SJSA1 (cell line): Measurements from ENCODE around the gene ADRM1. TPM values are rescaled to one million over a fixed set of nuclear protein-coding genes. Genes with fewer than 3 reads are reported as not detected.

Source experiments
- DNase-seq, 2 experiments: peaks; one replicate each; pipeline ENCODE4 v3.0.0-alpha.2; 2015 to 2020; ENCODE audit warnings: low spot score in 2 of 2, low read depth in 1 of 2
- H3K27ac ChIP-seq: fragments of 250-450 bp; sonication (Bioruptor Pico); 2 replicates; pipeline ENCODE4 v1.5.1; 2020; ENCODE audit warnings: mild to moderate bottlenecking, moderate library complexity
- H3K27me3 ChIP-seq: fragments of 250-450 bp; sonication (Bioruptor Pico); replicated peaks from 2 replicates; pipeline ENCODE4 v1.5.1; 2020; ENCODE audit warnings: mild to moderate bottlenecking, moderate library complexity
- H3K36me3 ChIP-seq: fragments of 250-450 bp; sonication (Bioruptor Pico); 2 replicates; pipeline ENCODE4 v1.5.1; 2020; ENCODE audit warnings: mild to moderate bottlenecking
- H3K4me1 ChIP-seq: fragments of 250-450 bp; sonication (Bioruptor Pico); replicated peaks from 2 replicates; pipeline ENCODE4 v1.6.1; 2021; ENCODE audit warnings: mild to moderate bottlenecking
- H3K4me3 ChIP-seq: fragments of 250-450 bp; sonication (Bioruptor Pico); 2 replicates; pipeline ENCODE4 v1.5.1; 2020; ENCODE audit warnings: mild to moderate bottlenecking
- H3K9me3 ChIP-seq: fragments of 250-450 bp; sonication (Bioruptor Pico); replicated peaks from 2 replicates; pipeline ENCODE4 v1.5.1; 2020; ENCODE audit warnings: mild to moderate bottlenecking
- total RNA-seq: library from RNA; depleted of rRNA; stranded (reverse); fragments of >200 nt; shearing (Covaris generic); gene quantifications from 2 replicates; pipeline ENCODE4 v1.2.3, GENCODE V29; 2014

ADRM1 gene
- total RNA-seq, 1 experiment from 2014 or later: 279 TPM

DNA sequence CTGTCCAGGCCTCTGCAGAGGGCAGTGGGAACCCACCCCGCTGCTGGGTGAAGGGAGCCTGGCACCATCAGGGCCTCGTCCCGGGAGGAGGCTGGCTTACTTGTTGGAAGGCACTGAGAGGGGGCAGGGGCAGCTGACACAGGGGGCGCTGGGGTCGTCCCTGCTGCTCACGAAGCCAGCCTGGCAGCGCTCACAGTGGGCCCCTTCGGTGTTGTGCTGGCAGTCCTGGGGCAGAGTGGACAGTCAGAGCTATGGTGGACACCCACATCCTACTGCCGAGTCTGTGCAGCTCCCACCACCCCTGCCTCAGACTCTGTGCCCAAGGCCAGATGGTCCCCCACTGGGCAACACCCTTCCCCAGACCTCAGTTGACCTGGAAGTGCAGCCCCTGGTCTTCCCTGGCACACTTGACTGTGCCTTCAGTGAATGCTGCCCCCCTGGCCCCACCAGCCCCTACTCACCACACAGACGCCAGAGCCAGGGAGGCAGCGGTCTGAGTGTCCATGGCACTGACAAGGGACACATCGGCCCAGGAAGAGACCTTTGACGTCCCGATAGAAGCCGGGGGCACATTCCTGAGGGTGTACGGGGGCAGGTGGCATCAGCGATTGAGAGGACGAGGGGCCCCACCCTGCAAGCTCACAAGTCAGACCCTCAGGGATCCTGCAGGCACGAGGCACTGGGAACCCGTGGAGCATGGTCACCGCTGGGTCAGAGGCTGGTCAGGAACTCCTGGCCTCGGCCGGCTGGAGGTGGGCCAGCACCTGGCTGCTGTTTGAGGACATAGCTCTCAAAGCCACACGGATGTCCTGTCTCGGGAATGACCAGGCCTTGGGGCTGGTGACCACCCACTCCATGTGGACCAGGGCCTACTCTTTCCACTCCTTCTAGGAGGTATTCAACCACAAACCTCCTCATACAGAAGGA lies 21.4 kb downstream of the ADRM1 start:
- no peak for DNase-seq
- Histone ChIP-seq H3K4me3 (no peak overlapping the region), H3K27me3 (no peaks in the 10 kb centered on the region), H3K4me1 (no peaks in the 10 kb centered on the region), H3K27ac (no peak overlapping the region), H3K36me3 (no peaks in the 10 kb centered on the region), H3K9me3 (no peaks in the 10 kb centered on the region)

DNA sequence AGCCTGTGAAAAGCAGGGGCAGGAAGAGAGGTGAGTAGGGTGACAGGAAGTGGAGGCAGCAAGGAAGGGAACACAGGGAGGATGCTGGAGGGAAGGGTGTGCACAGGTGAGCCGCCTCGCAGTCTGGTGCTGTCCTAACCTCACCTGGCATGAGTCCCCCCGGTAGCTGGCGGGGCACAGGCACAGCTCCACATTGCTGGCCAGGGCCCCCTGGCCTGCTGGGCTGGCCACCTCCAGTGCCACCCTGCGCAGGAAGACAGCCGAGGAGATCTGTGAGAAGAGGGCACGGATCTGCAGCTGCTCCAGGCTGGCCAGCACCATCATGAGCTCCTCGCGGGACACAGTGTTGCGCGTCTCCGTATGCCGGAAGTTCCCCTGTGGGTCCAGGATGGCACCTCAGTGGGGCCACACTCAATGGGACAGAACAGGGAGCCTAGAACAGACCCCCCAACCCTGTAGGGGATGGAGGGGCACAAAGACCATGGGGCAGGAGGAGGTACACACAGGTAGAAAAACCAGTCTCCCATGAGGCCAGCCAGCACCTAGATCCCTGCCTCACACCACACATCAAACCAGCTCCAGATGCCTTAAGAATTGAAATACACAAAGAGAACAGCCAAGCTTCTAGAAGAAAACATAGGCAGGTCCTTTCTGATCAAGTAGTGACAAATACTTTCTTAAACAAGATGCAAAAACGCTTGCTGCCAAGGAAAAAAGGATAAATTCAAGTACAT lies 22.5 kb downstream of the ADRM1 start:
- H3K36me3 ChIP-seq: no peaks in the 10 kb centered on the region
- H3K4me1 ChIP-seq: no peaks in the 10 kb centered on the region
- no peaks in the 10 kb centered on the region for H3K9me3 ChIP-seq
- no peaks in the 10 kb centered on the region for H3K27me3 ChIP-seq
- no peak overlapping the region for H3K4me3 ChIP-seq
- DNase-seq: no peak
- no peak overlapping the region for H3K27ac ChIP-seq

DNA sequence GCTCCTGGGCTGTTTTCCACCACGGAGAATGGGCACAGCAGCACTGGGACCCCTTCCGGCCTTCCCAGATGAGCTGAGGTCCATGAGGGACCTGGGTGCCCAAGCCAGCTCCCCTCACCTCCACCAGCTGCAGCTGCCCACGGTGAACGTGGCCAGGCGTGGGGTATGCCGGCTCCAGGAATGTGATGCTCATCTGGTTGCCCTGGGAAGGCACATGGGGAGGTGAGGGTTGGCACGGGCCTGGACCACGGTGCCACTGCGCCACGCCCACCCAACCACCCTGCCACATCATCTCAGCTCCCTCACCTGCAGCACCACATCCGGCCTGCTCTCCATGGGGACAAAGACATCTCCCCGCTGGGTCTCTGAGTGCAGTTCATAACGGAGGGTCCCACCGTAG lies 23.8 kb downstream of the ADRM1 start:
- H3K9me3 ChIP-seq: no peaks in the 10 kb centered on the region
- DNase-seq: no peak
- no peaks in the 10 kb centered on the region for H3K27me3 ChIP-seq
- no peaks in the 10 kb centered on the region for H3K36me3 ChIP-seq
- no peak overlapping the region for H3K27ac ChIP-seq
- H3K4me1 ChIP-seq: no peaks in the 10 kb centered on the region
- no peak overlapping the region for H3K4me3 ChIP-seq

DNA sequence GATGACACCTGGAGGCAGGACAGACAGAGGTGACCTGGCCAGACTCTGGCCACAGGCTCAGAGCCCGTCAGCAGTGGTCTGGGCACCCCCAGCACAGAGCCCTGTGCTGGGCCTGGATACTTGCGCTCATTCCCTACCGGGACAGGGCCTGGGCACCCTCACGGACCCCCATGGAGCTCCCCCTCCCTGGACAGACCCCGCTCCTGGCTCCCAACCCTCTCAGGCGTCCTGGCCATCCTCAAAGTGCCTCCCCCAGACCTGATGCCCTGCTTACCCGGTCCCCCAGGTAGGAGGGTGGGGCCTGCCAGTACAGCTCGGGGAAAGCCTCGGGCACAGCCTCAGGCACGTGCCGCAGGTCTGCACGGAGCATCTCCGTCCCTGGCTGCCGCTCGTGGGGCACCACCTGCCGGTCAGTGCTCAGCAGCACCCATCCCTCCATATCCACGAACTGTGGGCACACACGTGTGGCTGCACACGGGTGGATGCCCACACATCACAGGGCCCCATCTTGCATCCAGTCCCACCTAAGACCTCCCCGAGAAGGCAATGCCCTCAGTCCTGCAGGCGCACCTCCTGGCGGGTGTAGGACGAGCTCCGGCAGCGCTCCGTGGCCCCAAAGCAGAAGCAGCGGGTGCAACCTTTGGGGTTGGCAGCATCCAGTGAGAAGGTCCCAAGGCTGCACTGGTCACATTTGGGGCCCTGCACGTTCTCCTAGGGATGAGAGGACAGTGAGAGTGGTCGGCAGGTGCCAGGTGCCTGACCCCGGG lies 24.3 kb downstream of the ADRM1 start:
- Histone ChIP-seq H3K27ac (no peak overlapping the region), H3K36me3 (no peaks in the 10 kb centered on the region), H3K27me3 (no peaks in the 10 kb centered on the region), H3K4me1 (no peaks in the 10 kb centered on the region), H3K4me3 (no peak overlapping the region), H3K9me3 (no peaks in the 10 kb centered on the region)
- DNase-seq: no peak

DNA sequence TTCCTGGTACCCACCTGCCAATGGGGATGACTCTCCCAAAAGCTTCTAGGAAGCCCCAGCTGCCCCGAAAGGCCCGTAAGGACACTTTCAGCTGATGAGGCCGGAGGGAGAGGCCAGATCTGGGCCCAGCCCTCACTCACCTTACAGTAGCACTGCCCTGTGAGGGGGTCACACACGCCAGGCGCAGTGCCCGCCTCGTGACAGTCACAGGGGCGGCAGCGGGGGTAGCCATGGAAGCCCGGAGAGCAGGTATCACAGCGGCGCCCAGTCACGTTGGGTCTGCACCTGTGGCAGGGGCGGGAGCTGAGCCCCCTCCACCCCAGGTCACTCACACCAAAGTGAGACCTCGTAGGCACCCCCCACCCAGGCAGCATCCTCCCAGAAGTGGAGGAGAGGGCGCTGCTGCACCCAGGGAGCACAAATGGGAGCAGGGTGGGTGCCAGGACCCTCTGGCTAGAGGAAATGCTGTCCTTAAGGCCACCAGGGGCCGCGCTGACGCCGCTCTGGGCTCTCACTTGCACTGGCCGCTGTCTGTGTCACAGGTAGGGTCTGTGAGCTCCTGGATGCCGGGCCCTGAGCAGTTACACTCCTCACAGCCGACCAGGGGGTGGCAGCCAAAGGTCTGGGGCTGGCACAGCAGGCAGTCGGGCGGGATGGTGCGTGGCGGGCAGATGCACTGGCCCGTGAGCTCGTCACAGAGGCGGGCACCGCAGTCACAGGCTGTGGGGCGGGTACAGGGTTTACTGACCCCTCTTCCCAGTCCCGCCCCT lies 25.1 kb downstream of the ADRM1 start:
- no peaks in the 10 kb centered on the region for H3K9me3 ChIP-seq
- H3K4me1 ChIP-seq: no peaks in the 10 kb centered on the region
- no peak overlapping the region for H3K27ac ChIP-seq
- H3K27me3 ChIP-seq: no peaks in the 10 kb centered on the region
- no peak overlapping the region for H3K4me3 ChIP-seq
- H3K36me3 ChIP-seq: no peaks in the 10 kb centered on the region
- no peak for DNase-seq

DNA sequence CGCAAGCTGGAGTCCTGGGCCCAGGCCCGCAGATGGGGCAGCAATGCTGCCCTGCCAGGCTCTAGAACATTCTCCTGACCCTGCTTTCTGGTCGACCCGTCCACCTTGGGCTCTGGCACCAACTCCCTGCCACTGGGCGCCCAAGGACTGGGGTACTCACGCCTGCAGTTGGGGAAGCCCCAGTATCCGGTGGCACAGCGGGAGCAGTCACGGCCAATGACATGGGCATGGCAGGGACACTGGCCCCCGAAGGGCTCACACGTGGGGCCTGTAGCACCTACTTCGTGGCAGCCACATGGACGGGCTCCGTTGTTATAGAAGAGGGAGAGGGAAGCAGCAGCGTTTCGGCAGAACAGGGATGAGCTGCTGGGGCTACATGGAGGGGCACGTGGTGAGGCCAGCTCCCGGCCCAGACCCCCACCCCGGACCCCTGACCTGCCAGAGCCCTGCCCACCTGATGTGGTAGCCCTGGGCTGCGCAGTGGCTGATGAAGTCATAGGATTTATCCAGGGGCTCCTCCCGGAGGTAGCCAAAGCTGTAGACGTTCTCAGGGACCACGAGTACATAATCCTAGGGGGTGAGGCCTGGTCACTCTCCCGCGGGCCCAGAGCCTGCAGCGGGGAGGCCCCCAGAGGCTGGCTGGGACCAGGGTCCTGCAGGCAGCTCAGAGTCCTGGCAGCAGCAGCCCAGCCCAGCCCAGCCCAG lies 26.0 kb downstream of the ADRM1 start:
- H3K9me3 ChIP-seq: no peaks in the 10 kb centered on the region
- no peaks in the 10 kb centered on the region for H3K36me3 ChIP-seq
- H3K27me3 ChIP-seq: no peaks in the 10 kb centered on the region
- H3K4me1 ChIP-seq: no peaks in the 10 kb centered on the region
- no peak overlapping the region for H3K4me3 ChIP-seq
- DNase-seq: no peak
- no peak overlapping the region for H3K27ac ChIP-seq

DNA sequence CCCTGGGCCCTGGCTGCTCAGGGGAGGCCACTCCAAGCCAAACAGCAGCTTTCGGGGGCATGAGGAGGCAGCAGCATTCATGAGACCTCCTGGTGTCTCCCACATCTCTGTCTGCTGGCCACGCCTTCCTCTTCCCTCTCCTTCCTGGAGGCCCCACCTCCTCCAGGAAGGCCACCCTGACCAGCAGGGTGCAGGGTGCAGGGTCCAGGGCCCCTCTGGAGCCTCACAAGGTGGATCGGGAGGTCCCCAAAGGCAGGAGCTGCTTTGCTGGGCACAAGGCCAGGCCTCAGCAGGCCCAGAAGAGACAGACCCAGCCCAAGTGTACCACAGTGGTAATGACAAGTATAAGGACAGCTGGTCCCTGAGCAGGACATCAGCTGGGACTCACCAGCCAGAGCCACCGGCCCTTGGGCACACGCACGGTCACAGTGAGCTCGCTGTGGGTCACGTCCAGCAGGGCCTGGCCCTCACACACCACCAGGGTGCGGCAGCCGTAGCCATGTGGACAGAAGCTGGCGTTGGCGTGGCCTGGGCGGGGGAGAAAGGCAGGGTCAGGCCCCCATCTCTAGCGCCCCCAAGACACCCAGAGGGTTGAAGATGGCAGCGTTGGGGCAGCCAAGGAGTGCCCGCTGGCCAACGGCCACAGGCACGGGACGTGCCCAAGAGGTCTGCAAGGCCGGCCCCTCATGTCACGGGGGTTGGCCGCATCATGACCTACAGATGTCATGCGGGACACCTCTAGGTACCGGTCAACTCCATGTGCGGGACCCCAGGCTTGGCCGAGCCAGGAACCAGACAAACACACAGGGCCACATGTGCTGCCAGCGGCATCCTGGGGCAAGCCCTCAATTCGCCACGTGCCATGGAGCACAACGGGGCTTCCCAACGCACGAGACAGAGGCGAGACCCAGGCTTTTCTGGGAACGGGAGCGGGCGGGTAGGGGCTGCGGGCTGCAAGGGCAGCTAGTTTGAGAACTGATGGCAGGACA lies 26.9 kb downstream of the ADRM1 start:
- no peak overlapping the region for H3K27ac ChIP-seq
- no peak for DNase-seq
- H3K27me3 ChIP-seq: no peaks in the 10 kb centered on the region
- no peaks in the 10 kb centered on the region for H3K4me1 ChIP-seq
- H3K9me3 ChIP-seq: no peaks in the 10 kb centered on the region
- H3K36me3 ChIP-seq: no peaks in the 10 kb centered on the region
- H3K4me3 ChIP-seq: no peak overlapping the region

DNA sequence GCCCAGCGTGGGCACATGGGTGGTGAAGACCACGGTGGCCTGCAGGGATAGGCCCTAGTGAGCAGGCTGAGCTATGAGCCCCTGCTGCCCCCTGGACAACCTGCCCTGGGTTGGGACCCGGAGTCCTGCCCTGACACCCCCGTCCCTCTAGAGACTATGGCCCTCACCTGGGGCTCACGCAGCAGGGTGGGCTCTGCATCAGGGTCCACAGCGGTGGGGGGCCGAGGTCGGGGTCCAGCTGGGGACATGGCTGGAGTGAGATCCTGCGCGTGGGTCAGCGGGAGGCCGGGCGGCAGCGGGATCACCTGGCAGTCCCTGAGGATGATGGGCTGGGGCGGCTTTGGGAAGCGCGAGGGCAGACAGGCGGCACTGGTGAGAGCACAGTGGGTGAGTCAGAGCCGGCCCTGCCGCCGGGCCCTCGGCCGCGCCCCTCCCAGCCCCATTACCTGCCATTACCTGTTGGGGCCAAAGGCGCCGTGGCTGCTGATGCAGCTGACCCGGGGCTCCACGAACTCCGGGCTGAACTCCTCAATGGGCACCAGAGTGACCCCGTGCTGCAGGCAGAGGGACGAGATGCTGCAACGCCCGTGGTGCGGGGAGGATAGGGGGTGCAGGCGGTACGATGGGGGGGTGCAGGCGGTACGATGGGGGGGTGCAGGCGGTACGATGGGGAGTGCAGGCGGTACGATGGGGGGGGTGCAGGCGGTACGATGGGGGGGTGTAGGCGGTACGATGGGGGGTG lies 27.9 kb downstream of the ADRM1 start:
- Histone ChIP-seq H3K36me3 (no peaks in the 10 kb centered on the region), H3K9me3 (no peaks in the 10 kb centered on the region), H3K27me3 (no peaks in the 10 kb centered on the region), H3K4me3 (no peak overlapping the region), H3K27ac (no peak overlapping the region), H3K4me1 (no peaks in the 10 kb centered on the region)
- DNase-seq: no peak

DNA sequence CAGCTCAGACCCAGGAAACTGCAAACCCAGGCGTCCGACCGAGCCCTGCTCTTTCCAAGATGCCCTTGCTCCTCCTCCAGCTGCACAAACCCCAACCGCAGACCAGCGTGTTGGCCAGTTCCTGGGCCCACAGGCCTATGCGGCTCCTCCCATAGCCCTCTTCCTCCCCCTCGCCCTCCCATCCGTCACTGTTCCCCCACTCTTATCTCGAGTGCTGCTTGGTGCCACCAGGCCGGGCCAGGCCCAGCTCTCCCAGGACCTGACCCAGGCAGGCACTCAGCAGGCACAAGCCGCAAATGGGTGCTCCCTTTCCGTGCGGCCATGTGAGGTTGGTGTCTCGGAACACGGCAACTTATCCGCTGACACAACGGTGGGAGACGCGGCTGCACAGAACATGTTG lies 28.6 kb downstream of the ADRM1 start:
- H3K36me3 ChIP-seq: no peaks in the 10 kb centered on the region
- DNase-seq: no peak
- no peaks in the 10 kb centered on the region for H3K9me3 ChIP-seq
- no peak overlapping the region for H3K4me3 ChIP-seq
- H3K4me1 ChIP-seq: no peaks in the 10 kb centered on the region
- no peaks in the 10 kb centered on the region for H3K27me3 ChIP-seq
- H3K27ac ChIP-seq: no peak overlapping the region

DNA sequence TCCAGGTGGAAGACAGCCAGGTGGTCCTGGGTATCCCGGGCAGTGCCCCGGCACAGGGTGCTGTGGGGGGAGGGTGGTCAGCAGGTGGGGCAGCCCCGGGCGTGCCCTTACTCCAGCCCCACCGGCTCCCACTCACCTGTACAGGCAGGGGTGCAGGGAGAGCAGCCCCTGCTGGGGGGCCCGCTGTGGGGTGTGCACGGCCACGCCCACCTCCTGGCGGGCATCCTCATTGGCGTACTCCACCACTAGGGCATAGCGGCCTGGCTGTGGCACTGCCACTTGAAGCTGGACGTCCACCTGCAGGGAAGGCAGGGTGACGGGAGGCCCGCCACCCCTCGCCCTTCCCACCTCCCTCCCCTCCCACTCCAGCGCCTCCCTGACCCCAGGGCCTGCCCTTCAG lies 29.6 kb downstream of the ADRM1 start:
- Histone ChIP-seq H3K4me1 (no peaks in the 10 kb centered on the region), H3K9me3 (no peaks in the 10 kb centered on the region), H3K4me3 (no peak overlapping the region), H3K27me3 (no peaks in the 10 kb centered on the region), H3K27ac (no peak overlapping the region), H3K36me3 (no peaks in the 10 kb centered on the region)
- no peak for DNase-seq

DNA sequence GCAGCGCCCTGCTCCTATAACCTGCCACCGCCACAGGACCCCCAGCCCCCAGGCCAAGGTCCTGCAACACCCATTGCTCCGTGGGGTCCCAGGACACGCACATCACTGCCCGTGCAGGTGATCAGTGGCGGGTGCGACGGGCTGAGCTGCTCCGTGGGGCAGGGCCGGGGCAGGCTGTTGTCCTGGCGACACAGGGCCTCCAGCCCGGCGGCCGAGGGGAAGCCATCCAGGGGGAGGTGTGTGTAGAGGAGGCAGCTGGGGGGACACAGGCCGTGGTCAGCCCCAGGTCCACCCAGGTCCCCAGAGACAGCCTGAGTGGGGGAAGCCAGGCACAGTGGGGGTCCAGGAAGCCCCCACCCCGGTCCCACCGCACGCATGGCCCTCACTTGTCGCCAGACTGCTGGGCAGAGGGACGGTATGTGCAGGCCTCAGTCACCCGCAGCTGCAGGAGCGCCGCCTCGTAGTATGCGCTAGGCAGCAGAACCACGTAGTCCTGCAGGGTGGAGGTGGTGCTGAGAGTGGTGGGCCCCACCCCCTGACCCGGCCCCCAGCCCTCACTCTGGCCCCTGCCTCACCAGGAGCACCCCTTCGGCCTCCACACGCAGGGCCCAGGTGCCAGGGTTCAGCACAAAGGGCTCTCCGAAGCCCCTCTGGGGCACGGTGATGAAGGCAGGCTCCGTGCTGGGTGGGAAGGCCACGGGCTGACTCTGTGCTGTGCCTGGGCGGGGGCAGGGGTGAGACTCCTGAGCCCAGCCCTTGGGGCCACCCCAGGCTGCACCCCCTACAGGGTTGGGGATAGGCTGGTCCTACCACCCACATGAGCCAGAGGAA lies 30.4 kb downstream of the ADRM1 start:
- no peak overlapping the region for H3K27ac ChIP-seq
- no peak for DNase-seq
- no peaks in the 10 kb centered on the region for H3K4me1 ChIP-seq
- no peak overlapping the region for H3K4me3 ChIP-seq
- H3K9me3 ChIP-seq: no peaks in the 10 kb centered on the region
- H3K27me3 ChIP-seq: no peaks in the 10 kb centered on the region
- no peaks in the 10 kb centered on the region for H3K36me3 ChIP-seq
